NCI-H2171 (cell line): ENCODE results near the gene DTWD1.
"Not testable (repeated sequence)": the region's sequence is repeated elsewhere in the genome, so short reads cannot be mapped to it uniquely, and the experiment has no call there.

ENCODE experiments used
- DNase-seq: peaks from one replicate; lab custom pipeline; 2025; lab: John Stamatoyannopoulos, UW

DTWD1 gene

GRCh38 chr15:49645941-49646340 lies 25.1 kb downstream of the DTWD1 start:
- DNase-seq = peak; percentile 35

GRCh38 chr15:49646891-49647290 lies 26.0 kb downstream of the DTWD1 start:
- DNase-seq = no peak

- DNase-seq = no peak
Observed at GRCh38 chr15:49649987-49650386, 29.1 kb downstream of the DTWD1 start.

GRCh38 chr15:49650676-49651075 lies 29.8 kb downstream of the DTWD1 start:
- DNase-seq = no peak

- DNase-seq = no peak
Observed at GRCh38 chr15:49652922-49653321, 32.1 kb downstream of the DTWD1 start.

- DNase-seq = no peak
Observed at GRCh38 chr15:49656734-49657133, 35.9 kb downstream of the DTWD1 start.

- no peak for DNase-seq
Observed at GRCh38 chr15:49664716-49665115, 43.9 kb downstream of the DTWD1 start.

- DNase-seq = not testable (repeated sequence)
Observed at GRCh38 chr15:49666486-49666885, 45.6 kb downstream of the DTWD1 start.

GRCh38 chr15:49669288-49669687 lies 48.4 kb downstream of the DTWD1 start:
- no peak for DNase-seq

- no peak for DNase-seq
Observed at GRCh38 chr15:49673861-49674260, 53.0 kb downstream of the DTWD1 start.

GRCh38 chr15:49674370-49674769 lies 53.5 kb downstream of the DTWD1 start:
- no peak for DNase-seq

GRCh38 chr15:49675041-49675440 lies 54.2 kb downstream of the DTWD1 start:
- no peak for DNase-seq

GRCh38 chr15:49678655-49679054 lies 57.8 kb downstream of the DTWD1 start:
- no peak for DNase-seq

GRCh38 chr15:49686599-49686998 lies 65.8 kb downstream of the DTWD1 start:
- DNase-seq = no peak

GRCh38 chr15:49688135-49688790 lies 67.4 kb downstream of the DTWD1 start:
- DNase-seq = peak; percentile 16

- DNase-seq = no peak
Observed at GRCh38 chr15:49692514-49693090, 71.8 kb downstream of the DTWD1 start.

GRCh38 chr15:49693498-49693897 lies 72.7 kb downstream of the DTWD1 start:
- DNase-seq = no peak

- no peak for DNase-seq
Observed at GRCh38 chr15:49696433-49696832, 75.6 kb downstream of the DTWD1 start.

GRCh38 chr15:49697121-49697520 lies 76.3 kb downstream of the DTWD1 start:
- no peak for DNase-seq

- not testable (repeated sequence) for DNase-seq
Observed at GRCh38 chr15:49702982-49703381, 82.1 kb downstream of the DTWD1 start.
